Chondrocyte (in vitro differentiated cells): Measurements from ENCODE around the gene CCL18. TPM values are rescaled to one million over a fixed set of nuclear protein-coding genes. Genes with fewer than 3 reads are reported as not detected.
"Not testable (repeated sequence)": the region's sequence is repeated elsewhere in the genome, so short reads cannot be mapped to it uniquely, and the experiment has no call there.

Source experiments
- DNase-seq: peaks from one replicate; pipeline ENCODE4 v3.0.0; 2021; ENCODE audit warnings: mixed read lengths, low spot score
- H3K27ac Mint-ChIP-seq: one replicate; pipeline ENCODE4 v1.8.0; 2021; ENCODE audit warnings: mild to moderate bottlenecking, moderate library complexity, mixed read lengths; ENCODE audit not compliant: unreplicated experiment
- H3K27me3 Mint-ChIP-seq: 2 replicates; pipeline ENCODE4 v1.8.0; 2021; ENCODE audit warnings: low read depth, mixed read lengths
- H3K36me3 Mint-ChIP-seq: 2 replicates; pipeline ENCODE4 v1.8.0; 2021; ENCODE audit warnings: low read depth, mixed read lengths
- H3K4me1 Mint-ChIP-seq: 2 replicates; pipeline ENCODE4 v1.8.0; 2021; ENCODE audit warnings: low read depth, mild to moderate bottlenecking, mixed read lengths
- H3K4me3 Mint-ChIP-seq: one replicate; pipeline ENCODE4 v1.8.0; 2021; ENCODE audit warnings: mild to moderate bottlenecking, moderate library complexity, mixed read lengths; ENCODE audit not compliant: unreplicated experiment
- H3K9me3 Mint-ChIP-seq: 2 replicates; pipeline ENCODE4 v1.8.0; 2021; ENCODE audit warnings: low read depth, mixed read lengths
- total RNA-seq: library from RNA; stranded (reverse); gene quantifications from 3 replicates; pipeline ENCODE4 v1.2.1, GENCODE V29; 2021
- TF ChIP-seq, protein P1 (sequence below): fragments of 200-600 bp; sonication (generic); IDR thresholded peaks from 2 replicates; pipeline ENCODE4 v1.5.0; 2021; ENCODE audit warnings: antibody characterized with exemption, mild to moderate bottlenecking, moderate library complexity

CCL18 gene
- total RNA-seq, 1 donor from 2014 or later, result not detected

DNA sequence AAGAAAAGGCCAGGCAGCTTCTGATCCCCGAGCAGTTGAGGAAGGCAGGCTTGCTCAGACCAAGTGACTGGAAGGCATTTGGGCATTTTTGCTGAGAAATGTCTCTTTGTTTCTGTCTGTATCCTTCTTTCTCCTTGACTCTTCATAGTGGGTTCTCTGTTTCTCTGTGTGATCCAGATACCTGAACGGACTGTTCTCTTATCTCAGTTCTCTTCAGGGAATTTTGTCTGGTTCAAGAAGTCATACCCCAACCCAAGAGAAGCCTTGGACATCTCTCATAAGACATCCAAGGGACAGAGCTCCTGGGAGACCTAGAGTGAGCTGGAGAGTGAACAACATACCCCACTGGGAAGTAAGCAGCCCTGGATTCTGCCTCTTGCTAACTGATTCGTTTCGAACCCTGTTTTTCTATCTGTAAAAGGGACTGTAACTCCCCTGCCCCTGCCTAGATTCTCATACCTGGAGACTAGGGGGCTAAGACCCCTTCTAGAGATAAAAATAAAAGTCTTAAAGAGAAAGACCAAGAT, 25.3 kb downstream of the CCL18 start:
- H3K4me3 Mint-ChIP-seq, result no peak overlapping the region
- H3K9me3 Mint-ChIP-seq, result no peaks in the 10 kb centered on the region
- H3K27me3 Mint-ChIP-seq, result peaks cover 37% of the 10 kb centered on the region
- TF ChIP-seq, protein P1, sequence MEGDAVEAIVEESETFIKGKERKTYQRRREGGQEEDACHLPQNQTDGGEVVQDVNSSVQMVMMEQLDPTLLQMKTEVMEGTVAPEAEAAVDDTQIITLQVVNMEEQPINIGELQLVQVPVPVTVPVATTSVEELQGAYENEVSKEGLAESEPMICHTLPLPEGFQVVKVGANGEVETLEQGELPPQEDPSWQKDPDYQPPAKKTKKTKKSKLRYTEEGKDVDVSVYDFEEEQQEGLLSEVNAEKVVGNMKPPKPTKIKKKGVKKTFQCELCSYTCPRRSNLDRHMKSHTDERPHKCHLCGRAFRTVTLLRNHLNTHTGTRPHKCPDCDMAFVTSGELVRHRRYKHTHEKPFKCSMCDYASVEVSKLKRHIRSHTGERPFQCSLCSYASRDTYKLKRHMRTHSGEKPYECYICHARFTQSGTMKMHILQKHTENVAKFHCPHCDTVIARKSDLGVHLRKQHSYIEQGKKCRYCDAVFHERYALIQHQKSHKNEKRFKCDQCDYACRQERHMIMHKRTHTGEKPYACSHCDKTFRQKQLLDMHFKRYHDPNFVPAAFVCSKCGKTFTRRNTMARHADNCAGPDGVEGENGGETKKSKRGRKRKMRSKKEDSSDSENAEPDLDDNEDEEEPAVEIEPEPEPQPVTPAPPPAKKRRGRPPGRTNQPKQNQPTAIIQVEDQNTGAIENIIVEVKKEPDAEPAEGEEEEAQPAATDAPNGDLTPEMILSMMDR, result no peak
- H3K27ac Mint-ChIP-seq, result no peak overlapping the region
- no peak for DNase-seq
- H3K36me3 Mint-ChIP-seq, result no peaks in the 10 kb centered on the region
- H3K4me1 Mint-ChIP-seq, result no peaks in the 10 kb centered on the region

DNA sequence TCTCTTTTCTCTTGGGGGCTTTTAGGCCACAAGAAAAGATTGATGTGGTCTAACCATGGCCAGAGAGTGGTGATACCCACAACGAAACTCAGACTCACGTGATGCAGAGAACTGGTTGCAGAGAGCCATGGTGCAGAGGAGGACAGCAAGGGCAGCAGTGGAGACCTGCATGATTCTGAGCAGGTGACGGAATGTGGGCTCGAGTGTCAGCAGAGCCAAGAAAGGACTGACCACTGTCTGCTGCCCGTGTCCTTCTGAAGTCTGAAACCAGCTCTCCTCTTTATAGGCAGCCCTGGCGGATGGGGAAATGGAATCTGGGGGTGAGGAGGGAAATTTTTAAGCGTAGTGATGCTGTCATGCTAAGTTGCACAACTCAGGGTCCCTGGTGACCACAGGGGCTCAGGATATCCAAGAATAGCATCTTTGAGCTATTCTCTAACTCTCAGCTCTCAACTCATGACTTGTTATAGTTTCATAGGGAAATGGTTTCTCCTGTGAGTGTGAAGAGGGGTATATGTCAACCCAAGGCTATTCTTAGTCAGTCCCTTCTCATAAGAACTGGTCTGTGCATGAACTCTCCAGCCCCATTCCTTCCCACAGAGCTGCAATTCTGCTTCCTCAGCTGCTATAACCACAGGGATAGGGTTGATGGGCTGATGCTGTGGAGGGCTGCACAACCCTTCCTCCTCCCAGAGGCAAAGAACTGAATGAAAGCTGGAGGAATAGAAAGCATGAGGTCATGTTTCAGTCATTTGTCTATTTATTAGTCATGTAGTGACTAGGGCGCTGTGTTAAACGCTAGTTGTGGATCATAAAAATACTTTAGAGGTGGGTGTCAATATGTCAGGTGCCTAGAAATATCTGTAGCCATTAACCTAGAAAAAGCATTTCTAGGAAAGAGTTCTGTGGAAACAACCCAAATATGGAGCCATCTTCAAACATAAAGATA, 26.1 kb downstream of the CCL18 start, which contains the start of gene CCL3:
Gene CCL3 (minus strand): TSS at position 256 of the 949 bp plus-strand sequence. CDS start 85 bp downstream, at position 171.
- no peaks in the 10 kb centered on the region for H3K9me3 Mint-ChIP-seq
- no peak within 1 kb of the TSS for H3K27ac Mint-ChIP-seq
- H3K36me3 Mint-ChIP-seq, result no peaks in the 10 kb centered on the region
- no peak for DNase-seq
- TF ChIP-seq, protein P1, result no peak
- H3K4me3 Mint-ChIP-seq, result no peak within 1 kb of the TSS
- peaks cover 42% of the 10 kb centered on the region for H3K27me3 Mint-ChIP-seq
- H3K4me1 Mint-ChIP-seq, result no peaks in the 10 kb centered on the region

DNA sequence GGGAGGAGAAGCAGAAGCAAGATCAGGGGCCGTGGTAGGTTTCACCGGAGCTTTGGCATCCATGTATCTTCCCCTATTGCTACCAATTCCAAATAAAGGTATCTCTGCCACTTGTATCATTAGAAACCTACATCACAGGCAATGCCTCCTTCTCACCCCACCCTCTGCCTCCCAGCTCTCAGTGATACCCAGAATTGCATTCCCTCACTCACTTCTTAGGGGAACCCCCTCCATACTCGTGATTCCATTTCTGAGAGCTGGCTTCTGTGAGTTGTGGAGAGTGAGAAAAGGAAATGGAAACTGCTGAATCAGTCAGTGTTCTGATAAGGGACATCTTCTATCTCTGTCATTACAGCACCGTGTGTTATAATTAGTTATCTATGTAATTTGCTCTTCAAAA, 28.2 kb downstream of the CCL18 start:
- no peak for DNase-seq
- H3K9me3 Mint-ChIP-seq, result no peaks in the 10 kb centered on the region
- no peaks in the 10 kb centered on the region for H3K4me1 Mint-ChIP-seq
- TF ChIP-seq, protein P1, result no peak
- no peaks in the 10 kb centered on the region for H3K36me3 Mint-ChIP-seq
- no peak overlapping the region for H3K4me3 Mint-ChIP-seq
- H3K27me3 Mint-ChIP-seq, result peaks cover 37% of the 10 kb centered on the region
- H3K27ac Mint-ChIP-seq, result no peak overlapping the region

DNA sequence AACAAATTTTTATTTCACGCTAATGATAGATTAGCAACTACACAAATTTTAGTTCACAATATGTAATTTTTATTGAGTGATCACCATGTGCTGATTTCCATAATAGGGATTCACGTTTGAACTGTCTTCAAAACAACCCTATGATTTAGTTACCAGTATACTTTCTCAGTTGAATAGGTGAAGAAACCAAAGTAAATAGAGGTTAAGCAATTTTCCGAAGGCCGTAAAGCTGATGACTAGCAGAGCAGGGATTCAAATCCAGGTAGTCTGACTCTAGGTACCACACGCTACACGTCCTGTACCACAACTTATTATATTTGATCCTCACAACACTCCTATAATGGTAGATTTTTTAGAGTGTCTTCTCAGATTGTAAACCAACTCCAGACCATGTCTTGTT, 28.6 kb downstream of the CCL18 start:
- H3K27ac Mint-ChIP-seq, H3K4me1 Mint-ChIP-seq, H3K9me3 Mint-ChIP-seq, DNase-seq, H3K4me3 Mint-ChIP-seq, H3K36me3 Mint-ChIP-seq: not testable (repeated sequence)
- H3K27me3 Mint-ChIP-seq, result peaks cover 37% of the 10 kb centered on the region

DNA sequence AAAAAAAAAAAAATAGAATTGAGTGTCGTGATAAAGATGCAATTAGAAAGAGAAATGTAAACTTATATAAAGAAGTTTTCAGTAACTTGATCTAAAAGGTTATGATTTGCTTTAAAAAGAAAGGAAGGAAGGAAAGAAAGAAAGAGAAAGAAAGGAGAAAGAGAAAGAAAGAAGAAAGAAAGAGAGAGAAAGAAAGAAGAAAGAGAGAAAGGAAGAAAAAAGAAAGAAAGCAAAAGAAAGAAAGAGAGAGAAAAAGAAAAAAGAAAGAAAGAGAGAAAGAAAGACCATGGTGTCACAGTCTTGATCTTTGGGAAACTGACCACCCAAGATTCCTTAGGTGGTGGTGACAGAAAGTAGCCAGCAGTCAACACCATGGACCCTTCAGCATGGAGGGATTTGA, 30.2 kb downstream of the CCL18 start:
- DNase-seq, result no peak
- Mint-ChIP-seq H3K27me3 (peaks cover 31% of the 10 kb centered on the region), H3K36me3 (no peaks in the 10 kb centered on the region), H3K4me3 (no peak overlapping the region), H3K27ac (no peak overlapping the region), H3K9me3 (no peaks in the 10 kb centered on the region), H3K4me1 (no peaks in the 10 kb centered on the region)
- TF ChIP-seq, protein P1, result no peak
